HepG2 (cell line): ENCODE measurements around the gene HPS1. TPM values are rescaled to one million over a fixed set of nuclear protein-coding genes. Genes with fewer than 3 reads are reported as not detected.

Experiments
- CREB1 ChIP-seq, 2 experiments: fragments of 450-650 bp in 1 of 2; IDR thresholded peaks; 2 replicates each; pipeline ENCODE4 v1.6.1; 2016 to 2017; ENCODE audit warnings: control low read depth in 1 of 2, mild to moderate bottlenecking in 1 of 2, missing compliant biosample characterization in 1 of 2, missing genetic modification characterization in 1 of 2
- GABPA ChIP-seq, 2 experiments: IDR thresholded peaks; 2 replicates each; pipeline ENCODE4 v1.6.1; 2011 to 2016; ENCODE audit warnings: low read depth in 2 of 2, low read length in 1 of 2, missing biosample characterization in 1 of 2, missing genetic modification characterization in 1 of 2
- GZF1 ChIP-seq: sonication (generic); formaldehyde crosslinking; IDR thresholded peaks from 2 replicates; pipeline ENCODE4 v1.5.1; 2020; ENCODE audit warnings: mild to moderate bottlenecking, missing genetic modification reagents
- HMGXB4 ChIP-seq, 2 experiments: sonication (generic) in 1 of 2; formaldehyde crosslinking in 1 of 2; IDR thresholded peaks; 2 replicates each; pipeline versions ENCODE4 v1.4.0 to v1.6.1; 2018 to 2020; ENCODE audit warnings: missing genetic modification reagents in 2 of 2, borderline replicate concordance in 1 of 2, low read depth in 1 of 2, mild to moderate bottlenecking in 1 of 2, missing biosample characterization in 1 of 2
- IRF1 ChIP-seq: sonication (generic); formaldehyde crosslinking; IDR thresholded peaks from 2 replicates; pipeline ENCODE4 v1.4.0; 2020; ENCODE audit warnings: low read depth, mild to moderate bottlenecking, missing genetic modification reagents
- NPAS2 ChIP-seq: sonication (generic); formaldehyde crosslinking; IDR thresholded peaks from 2 replicates; pipeline ENCODE4 v1.8.0; 2022; ENCODE audit warnings: mild to moderate bottlenecking, missing genetic modification reagents, borderline replicate concordance
- NR2F1 ChIP-seq, 2 experiments: fragments of 450-650 bp in 1 of 2; formaldehyde crosslinking in 1 of 2; IDR thresholded peaks; 2 replicates each; pipeline versions ENCODE4 v1.5.0 to v1.6.1; 2016 to 2020; ENCODE audit warnings: mild to moderate bottlenecking in 1 of 2, missing compliant biosample characterization in 1 of 2, missing genetic modification reagents in 1 of 2, moderate library complexity in 1 of 2
- SATB2 ChIP-seq: sonication (generic); formaldehyde crosslinking; IDR thresholded peaks from 2 replicates; pipeline ENCODE4 v1.5.0; 2020; ENCODE audit warnings: missing genetic modification reagents
- SOX13 ChIP-seq, 3 experiments: fragments of 450-650 bp in 1 of 3; sonication (generic) in 1 of 3; formaldehyde crosslinking in 1 of 3; IDR thresholded peaks in 2 of 3; conservative IDR thresholded peaks in 1 of 3; 2 replicates each; pipeline versions ENCODE4 v1.5.0 to v1.6.1; 2016 to 2020; ENCODE audit warnings: antibody characterized with exemption in 1 of 3, mild to moderate bottlenecking in 1 of 3, missing compliant biosample characterization in 1 of 3, missing genetic modification reagents in 1 of 3, moderate library complexity in 1 of 3
- ZBTB33 ChIP-seq: sonication (generic); formaldehyde crosslinking; IDR thresholded peaks from 2 replicates; pipeline ENCODE4 v1.4.0; 2020; ENCODE audit warnings: missing genetic modification reagents
- ZFP36 ChIP-seq: fragments of 150-350 bp; IDR thresholded peaks from 2 replicates; pipeline ENCODE4 v1.6.1; 2018; ENCODE audit warnings: borderline replicate concordance, low read length, low read depth; ENCODE audit not compliant: partially characterized antibody
- ZNF318 ChIP-seq: sonication (generic); formaldehyde crosslinking; IDR thresholded peaks from 2 replicates; pipeline ENCODE4 v1.4.0; 2020; ENCODE audit warnings: mild to moderate bottlenecking, missing genetic modification reagents
- ZNF354B ChIP-seq: sonication (generic); formaldehyde crosslinking; IDR thresholded peaks from 2 replicates; pipeline ENCODE4 v1.8.0; 2022; ENCODE audit warnings: mild to moderate bottlenecking, missing genetic modification reagents
- polyA plus RNA-seq, 8 experiments: library from polyadenylated mRNA; depleted of rRNA in 3 of 8; stranded (reverse) in 7 of 8; unstranded in 1 of 8; fragments of >200 nt; fragmentation: Illumina TruSeq in 4 of 8; extraction: Trizol in 4 of 8; gene quantifications; 2 replicates each; pipeline versions ENCODE4 v1.2.1 to v1.2.3, GENCODE V29; 2011 to 2016; ENCODE audit warnings: low read depth in 4 of 8, missing spikeins in 1 of 8, mixed read lengths in 1 of 8; ENCODE audit not compliant: insufficient read depth in 1 of 8
- total RNA-seq, 5 experiments: library from RNA; depleted of rRNA; stranded (reverse); fragments of >200 nt; fragmentation: Illumina TruSeq; extraction: Trizol; gene quantifications; 2 replicates each; pipeline ENCODE4 v1.2.3, GENCODE V29; 2016; ENCODE audit warnings: low read depth in 1 of 5

The HPS1 gene
- total and polyA plus RNA-seq, 2 of the 13 experiments (the other 11 are each of a cell fraction or from before 2014, with no cell fraction given), result 24.6 to 25.8 TPM

GRCh38 chr10:98460837-98461499 is 14.2 kb upstream of the HPS1 start (continued):
- no peak for TF ChIP-seq HMGXB4 (CRISPR knock-in tag; IDR thresholded peaks at IDR 0.05; ENCODE audit: borderline replicate concordance in 1 of 2, low read depth in 1 of 2)
- no peak for TF ChIP-seq GABPA (IDR thresholded peaks at IDR 0.05; ENCODE audit: low read depth, low read length)
- TF ChIP-seq GABPA (CRISPR knock-in tag; IDR thresholded peaks at IDR 0.05; ENCODE audit: low read depth), result 0 out of 2 replicates have a peak, but pooled peaks have one; percentile 22
- TF ChIP-seq NPAS2 (CRISPR knock-in tag), result no peak
- TF ChIP-seq IRF1 (CRISPR knock-in tag), result no peak
- TF ChIP-seq ZFP36, result peak; percentile 6
- no peak for TF ChIP-seq ZNF354B
- TF ChIP-seq GZF1 (CRISPR knock-in tag), result no peak
- peak; percentile 86 for TF ChIP-seq CREB1 (IDR thresholded peaks at IDR 0.05)
- peak; percentile 67 for TF ChIP-seq CREB1 (CRISPR knock-in tag; IDR thresholded peaks at IDR 0.05)
- peak; percentile 43 to 86; a peak in 3 of 4 replicates for TF ChIP-seq NR2F1 (CRISPR knock-in tag; IDR thresholded peaks at IDR 0.05)
- TF ChIP-seq ZBTB33 (CRISPR knock-in tag), result no peak
- TF ChIP-seq SATB2 (CRISPR knock-in tag), result no peak
- no peak for TF ChIP-seq SOX13 (IDR thresholded peaks at IDR 0.05)
- no peak; a peak in 1 of 4 replicates for TF ChIP-seq SOX13 (CRISPR knock-in tag; conservative IDR thresholded peaks at IDR 0.05 in 1 of 2, IDR thresholded peaks at IDR 0.05 in 1 of 2)
- no peak for TF ChIP-seq ZNF318 (CRISPR knock-in tag)
